ENCODE results near the gene PI4K2A. TPM values are rescaled to one million over a fixed set of nuclear protein-coding genes. Genes with fewer than 3 reads are reported as not detected.

The PI4K2A gene
- 10.3 and 10.7 TPM in 2 replicates for total RNA-seq

GRCh38 chr10:97640174-97640867, at the start of gene PI4K2A:
Gene PI4K2A, plus strand, starts transcription at chr10:97640671. Its CDS starts 72 bp downstream, at chr10:97640743.

GRCh38 chr10:97632949-97633884, 7.3 kb upstream of the PI4K2A start, which contains the start of gene MORN4:
Gene MORN4, minus strand, starts transcription at chr10:97633500. Its CDS starts 13,847 bp downstream, at chr10:97619653.

GRCh38 chr10:97686962-97687784, 46.7 kb downstream of the PI4K2A start, which contains the start of gene AVPI1:
Gene AVPI1, minus strand, starts transcription at chr10:97687241. Its CDS starts 7,336 bp downstream, at chr10:97679905.

GRCh38 chr10:97713339-97713825, 72.9 kb downstream of the PI4K2A start, which contains the start of gene MARVELD1:
Gene MARVELD1, plus strand, starts transcription at chr10:97713730. Its CDS starts 147 bp downstream, at chr10:97713877.

Other genes starting within 250 kb of the PI4K2A start
- gene RRP12, start 239.3 kb upstream of the PI4K2A start, total RNA-seq, result 16.3 and 19.1 TPM in 2 replicates
- 299 and 370 TPM in 2 replicates for gene PGAM1, start 214.5 kb upstream of the PI4K2A start, total RNA-seq
- 28.8 and 31.2 TPM in 2 replicates for gene EXOSC1, start 194.7 kb upstream of the PI4K2A start, total RNA-seq
- 37.6 and 41.4 TPM in 2 replicates for gene ZDHHC16, start 194.5 kb upstream of the PI4K2A start, total RNA-seq
- 56.8 and 83.9 TPM in 2 replicates for gene MMS19, start 142.2 kb upstream of the PI4K2A start, total RNA-seq
- 41.0 and 58.7 TPM in 2 replicates for gene UBTD1, start 141.7 kb upstream of the PI4K2A start, total RNA-seq
- gene ANKRD2, start 67.9 kb upstream of the PI4K2A start, total RNA-seq, result 0.36 and 0.56 TPM in 2 replicates
- gene HOGA1, start 56.3 kb upstream of the PI4K2A start, total RNA-seq, result 0.09 and 0.18 TPM in 2 replicates
- not detected in 2 replicates for gene C10orf62, start 51.0 kb upstream of the PI4K2A start, total RNA-seq
- gene MORN4, start 7.2 kb upstream of the PI4K2A start, total RNA-seq, result 3.1 TPM in 2 replicates
- gene AVPI1, start 46.6 kb downstream of the PI4K2A start, total RNA-seq, result 1.6 and 2.2 TPM in 2 replicates
- 11.2 and 12.5 TPM in 2 replicates for gene MARVELD1, start 73.1 kb downstream of the PI4K2A start, total RNA-seq
- 13.8 and 21.4 TPM in 2 replicates for gene ZFYVE27, start 96.5 kb downstream of the PI4K2A start, total RNA-seq
- not detected in 2 replicates for gene SFRP5, start 131.3 kb downstream of the PI4K2A start, total RNA-seq
- gene GOLGA7B, start 209.2 kb downstream of the PI4K2A start, total RNA-seq, result under 0.01 TPM in 1 of 2 replicates, not detected in the other

All from endothelial cell of coronary artery (primary cell).